Upper lobe of right lung (tissue), 1 donor: ENCODE measurements around the gene KCNIP1. TPM values are rescaled to one million over a fixed set of nuclear protein-coding genes. Genes with fewer than 3 reads are reported as not detected.

Experiments
- ATAC-seq: fragments of 200-7000 bp; cut with Tn5 transposase; one replicate; pipeline ENCODE4 v1.9.1; 2020; ENCODE audit warnings: mild to moderate bottlenecking, moderate library complexity
- DNase-seq: peaks from one replicate; pipeline ENCODE4 v3.0.0-alpha.2; 2020
- H3K27ac ChIP-seq: fragments of 200-600 bp; one replicate; pipeline ENCODE4 v1.8.0; 2022
- H3K27me3 ChIP-seq: fragments of 200-600 bp; one replicate; pipeline ENCODE4 v1.8.0; 2022; ENCODE audit warnings: mild to moderate bottlenecking
- H3K36me3 ChIP-seq: fragments of 200-600 bp; one replicate; pipeline ENCODE4 v1.8.0; 2022
- H3K4me1 ChIP-seq: fragments of 200-600 bp; one replicate; pipeline ENCODE4 v1.8.0; 2022
- H3K4me3 ChIP-seq: fragments of 200-600 bp; one replicate; pipeline ENCODE4 v1.8.0; 2022; ENCODE audit warnings: mild to moderate bottlenecking
- H3K9me3 ChIP-seq: fragments of 200-600 bp; one replicate; pipeline ENCODE4 v1.8.0; 2022
- intact Hi-C: fragments of 100-400 bp; cut with DNase I; formaldehyde crosslinking; loops from one replicate; pipeline ENCODE4 v1.11.0; 2022
- total RNA-seq: library from RNA; stranded (reverse); fragmentation: NEBNext Ultra II Directional; extraction: Animal tissue kit (Norgen Biotek cat#: 25700); gene quantifications from one replicate; pipeline ENCODE4 v1.2.1, GENCODE V29; 2021
- TF ChIP-seq, protein P1 (sequence below): fragments of 200-600 bp; IDR thresholded peaks from one replicate; pipeline ENCODE4 v1.8.0; 2022; ENCODE audit warnings: antibody characterized with exemption
- donor health status: DM: no; HTN: yes; CAD: no; lungs with severe emphysema.

Gene KCNIP1
- total RNA-seq, 1 donor from 2014 or later: 2.7 TPM

GRCh38 chr5:170606941-170607340 is 103.1 kb downstream of the KCNIP1 start:
- no peaks in the 10 kb centered on the region for H3K27me3 ChIP-seq
- TF ChIP-seq, protein P1, sequence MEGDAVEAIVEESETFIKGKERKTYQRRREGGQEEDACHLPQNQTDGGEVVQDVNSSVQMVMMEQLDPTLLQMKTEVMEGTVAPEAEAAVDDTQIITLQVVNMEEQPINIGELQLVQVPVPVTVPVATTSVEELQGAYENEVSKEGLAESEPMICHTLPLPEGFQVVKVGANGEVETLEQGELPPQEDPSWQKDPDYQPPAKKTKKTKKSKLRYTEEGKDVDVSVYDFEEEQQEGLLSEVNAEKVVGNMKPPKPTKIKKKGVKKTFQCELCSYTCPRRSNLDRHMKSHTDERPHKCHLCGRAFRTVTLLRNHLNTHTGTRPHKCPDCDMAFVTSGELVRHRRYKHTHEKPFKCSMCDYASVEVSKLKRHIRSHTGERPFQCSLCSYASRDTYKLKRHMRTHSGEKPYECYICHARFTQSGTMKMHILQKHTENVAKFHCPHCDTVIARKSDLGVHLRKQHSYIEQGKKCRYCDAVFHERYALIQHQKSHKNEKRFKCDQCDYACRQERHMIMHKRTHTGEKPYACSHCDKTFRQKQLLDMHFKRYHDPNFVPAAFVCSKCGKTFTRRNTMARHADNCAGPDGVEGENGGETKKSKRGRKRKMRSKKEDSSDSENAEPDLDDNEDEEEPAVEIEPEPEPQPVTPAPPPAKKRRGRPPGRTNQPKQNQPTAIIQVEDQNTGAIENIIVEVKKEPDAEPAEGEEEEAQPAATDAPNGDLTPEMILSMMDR: no peak
- H3K4me1 ChIP-seq: no peaks in the 10 kb centered on the region
- intact Hi-C loops: no loop called here
- H3K9me3 ChIP-seq: no peaks in the 10 kb centered on the region
- ATAC-seq (no peak), DNase-seq (no peak)
- H3K36me3 ChIP-seq: no peaks in the 10 kb centered on the region
- no peak overlapping the region for H3K4me3 ChIP-seq
- H3K27ac ChIP-seq: no peak overlapping the region

GRCh38 chr5:170611449-170612090 is 107.8 kb downstream of the KCNIP1 start:
- Histone ChIP-seq H3K9me3 (no peaks in the 10 kb centered on the region), H3K27me3 (no peaks in the 10 kb centered on the region), H3K27ac (no peak overlapping the region), H3K4me3 (no peak overlapping the region), H3K4me1 (peaks cover 3% of the 10 kb centered on the region), H3K36me3 (no peaks in the 10 kb centered on the region)
- ATAC-seq: no peak
- DNase-seq: no peak
- TF ChIP-seq, protein P1: no peak
- intact Hi-C loops: no loop called here

DNA sequence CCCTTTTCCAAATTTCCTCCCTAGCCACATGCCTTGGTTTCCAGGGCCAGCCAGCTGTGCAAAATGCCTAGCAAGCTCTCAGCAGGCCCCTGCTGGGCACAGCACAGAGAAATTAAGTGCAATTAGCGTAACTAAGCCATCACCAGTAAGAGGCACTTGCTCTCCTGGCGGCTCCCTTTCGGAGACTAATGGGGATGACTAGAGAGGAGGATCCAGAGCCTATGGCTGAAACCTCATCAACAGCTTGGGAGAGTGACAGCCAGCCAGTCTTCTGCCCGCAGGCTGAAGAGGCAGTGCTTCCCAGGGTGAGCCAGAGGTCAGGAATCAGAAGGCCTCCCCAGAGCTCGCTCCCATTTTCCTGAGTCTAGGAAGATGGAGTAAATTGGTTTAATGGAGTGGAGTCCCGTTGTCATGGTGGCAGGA is 108.4 kb downstream of the KCNIP1 start:
- TF ChIP-seq, protein P1: no peak
- no peak overlapping the region for H3K27ac ChIP-seq
- H3K4me1 ChIP-seq: peaks cover 3% of the 10 kb centered on the region
- no peak for ATAC-seq
- H3K27me3 ChIP-seq: no peaks in the 10 kb centered on the region
- intact Hi-C loops: no loop called here
- no peak overlapping the region for H3K4me3 ChIP-seq
- no peaks in the 10 kb centered on the region for H3K36me3 ChIP-seq
- H3K9me3 ChIP-seq: no peaks in the 10 kb centered on the region
- DNase-seq: no peak

- Histone ChIP-seq H3K36me3 (no peaks in the 10 kb centered on the region), H3K9me3 (no peaks in the 10 kb centered on the region), H3K4me3 (no peak overlapping the region), H3K27me3 (no peaks in the 10 kb centered on the region), H3K4me1 (peaks cover 3% of the 10 kb centered on the region), H3K27ac (no peak overlapping the region)
- ATAC-seq: no peak
- TF ChIP-seq, protein P1: no peak
- intact Hi-C loops: no loop called here
- DNase-seq: peak; percentile 27
Observed at GRCh38 chr5:170614065-170614490, 110.3 kb downstream of the KCNIP1 start.

DNA sequence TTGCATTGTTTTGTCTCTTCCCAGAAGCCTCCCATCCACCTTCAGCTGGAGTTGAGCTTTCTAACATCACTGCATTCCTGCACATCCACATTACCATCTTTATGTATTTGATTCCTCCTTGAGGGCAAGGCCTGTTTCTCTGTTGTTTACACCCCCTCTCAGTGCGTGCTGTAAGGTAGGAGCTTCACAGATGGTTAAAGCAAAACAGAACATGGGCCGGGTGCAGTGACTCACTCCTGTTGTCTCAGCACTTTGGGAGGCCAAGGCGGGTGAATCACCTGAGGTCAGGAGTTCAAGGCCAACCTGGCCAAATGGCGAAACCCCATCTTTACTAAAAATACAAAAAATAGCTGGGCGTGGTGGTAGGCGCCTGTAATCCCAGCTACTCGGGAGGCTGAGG is 110.9 kb downstream of the KCNIP1 start:
- H3K27ac ChIP-seq: no peak overlapping the region
- no peaks in the 10 kb centered on the region for H3K36me3 ChIP-seq
- H3K9me3 ChIP-seq: no peaks in the 10 kb centered on the region
- intact Hi-C loops: no loop called here
- no peaks in the 10 kb centered on the region for H3K27me3 ChIP-seq
- no peak overlapping the region for H3K4me3 ChIP-seq
- ATAC-seq (no peak), DNase-seq (peak; percentile 21)
- peaks cover 3% of the 10 kb centered on the region for H3K4me1 ChIP-seq
- TF ChIP-seq, protein P1: no peak
